ENCODE measurements around the gene CAMK2D. TPM values are rescaled to one million over a fixed set of nuclear protein-coding genes. Genes with fewer than 3 reads are reported as not detected.

CAMK2D gene
- total RNA-seq, 1 donor from 2014 or later: 19.7 TPM

DNA sequence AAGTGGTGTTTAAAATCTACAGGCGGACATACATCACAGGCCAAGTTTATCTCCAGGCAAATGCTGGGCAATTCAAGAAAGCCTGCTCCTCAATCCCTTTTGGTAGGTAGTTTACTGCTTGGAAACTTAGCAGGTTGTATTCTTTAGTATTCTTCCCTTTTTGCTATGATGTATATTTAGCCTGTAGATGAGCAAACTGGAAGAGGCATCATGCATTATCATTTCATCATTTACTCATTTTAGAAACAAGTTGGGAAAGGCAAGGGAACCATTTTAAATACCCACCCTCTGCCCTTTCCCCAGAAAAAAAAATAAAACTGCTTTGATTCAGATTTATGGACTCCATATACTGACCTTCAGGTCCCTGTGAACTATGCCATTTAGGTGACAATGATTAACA is 213.2 kb downstream of the CAMK2D start:
- TF ChIP-seq, protein P1, sequence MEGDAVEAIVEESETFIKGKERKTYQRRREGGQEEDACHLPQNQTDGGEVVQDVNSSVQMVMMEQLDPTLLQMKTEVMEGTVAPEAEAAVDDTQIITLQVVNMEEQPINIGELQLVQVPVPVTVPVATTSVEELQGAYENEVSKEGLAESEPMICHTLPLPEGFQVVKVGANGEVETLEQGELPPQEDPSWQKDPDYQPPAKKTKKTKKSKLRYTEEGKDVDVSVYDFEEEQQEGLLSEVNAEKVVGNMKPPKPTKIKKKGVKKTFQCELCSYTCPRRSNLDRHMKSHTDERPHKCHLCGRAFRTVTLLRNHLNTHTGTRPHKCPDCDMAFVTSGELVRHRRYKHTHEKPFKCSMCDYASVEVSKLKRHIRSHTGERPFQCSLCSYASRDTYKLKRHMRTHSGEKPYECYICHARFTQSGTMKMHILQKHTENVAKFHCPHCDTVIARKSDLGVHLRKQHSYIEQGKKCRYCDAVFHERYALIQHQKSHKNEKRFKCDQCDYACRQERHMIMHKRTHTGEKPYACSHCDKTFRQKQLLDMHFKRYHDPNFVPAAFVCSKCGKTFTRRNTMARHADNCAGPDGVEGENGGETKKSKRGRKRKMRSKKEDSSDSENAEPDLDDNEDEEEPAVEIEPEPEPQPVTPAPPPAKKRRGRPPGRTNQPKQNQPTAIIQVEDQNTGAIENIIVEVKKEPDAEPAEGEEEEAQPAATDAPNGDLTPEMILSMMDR (IDR thresholded peaks at IDR 0.05; ENCODE audit: unreplicated experiment): no peak
- Mint-ChIP-seq H3K4me3 (ENCODE audit: unreplicated experiment) (no peak overlapping the region), H3K36me3 (ENCODE audit: low read depth, unreplicated experiment) (no peaks in the 10 kb centered on the region), H3K9me3 (ENCODE audit: unreplicated experiment) (no peaks in the 10 kb centered on the region), H3K27ac (ENCODE audit: unreplicated experiment) (no peak overlapping the region), H3K4me1 (ENCODE audit: unreplicated experiment) (peaks cover 5% of the 10 kb centered on the region), H3K27me3 (ENCODE audit: unreplicated experiment) (peaks cover 2% of the 10 kb centered on the region)
- no peak for DNase-seq (ENCODE audit: low spot score)

DNA sequence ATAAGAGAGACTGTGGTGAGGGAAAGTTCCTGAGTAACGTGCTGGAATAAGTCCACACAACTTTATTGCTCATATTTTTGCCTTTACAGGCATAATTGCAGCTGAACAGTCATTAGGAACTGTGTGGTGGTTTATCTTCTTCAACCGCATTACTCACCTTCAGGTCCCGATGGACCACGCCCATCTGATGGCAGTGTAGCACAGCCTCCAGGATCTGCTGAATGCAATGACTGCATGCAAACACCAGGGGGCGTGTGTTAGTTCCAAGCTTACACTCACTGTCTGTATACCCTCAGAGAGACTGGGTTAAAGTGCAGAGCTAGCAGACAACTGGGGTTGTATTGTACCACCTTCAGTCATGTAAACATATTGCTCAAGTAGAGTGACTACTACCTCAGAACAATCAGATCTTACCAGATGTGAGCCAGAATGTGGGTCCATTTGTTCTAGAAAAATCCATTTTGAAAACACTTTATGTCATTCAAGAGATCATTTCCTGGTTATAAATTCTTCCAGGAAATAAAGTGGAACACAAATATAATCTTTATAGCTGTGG is 214.0 kb downstream of the CAMK2D start:
- Mint-ChIP-seq H3K36me3 (ENCODE audit: low read depth, unreplicated experiment) (no peaks in the 10 kb centered on the region), H3K4me1 (ENCODE audit: unreplicated experiment) (peaks cover 5% of the 10 kb centered on the region), H3K27me3 (ENCODE audit: unreplicated experiment) (peaks cover 2% of the 10 kb centered on the region), H3K4me3 (ENCODE audit: unreplicated experiment) (no peak overlapping the region), H3K27ac (ENCODE audit: unreplicated experiment) (peak overlapping the region; percentile 45), H3K9me3 (ENCODE audit: unreplicated experiment) (no peaks in the 10 kb centered on the region)
- TF ChIP-seq, protein P1 (IDR thresholded peaks at IDR 0.05; ENCODE audit: unreplicated experiment): peak; percentile 94
- DNase-seq (ENCODE audit: low spot score): peak; percentile 83

DNA sequence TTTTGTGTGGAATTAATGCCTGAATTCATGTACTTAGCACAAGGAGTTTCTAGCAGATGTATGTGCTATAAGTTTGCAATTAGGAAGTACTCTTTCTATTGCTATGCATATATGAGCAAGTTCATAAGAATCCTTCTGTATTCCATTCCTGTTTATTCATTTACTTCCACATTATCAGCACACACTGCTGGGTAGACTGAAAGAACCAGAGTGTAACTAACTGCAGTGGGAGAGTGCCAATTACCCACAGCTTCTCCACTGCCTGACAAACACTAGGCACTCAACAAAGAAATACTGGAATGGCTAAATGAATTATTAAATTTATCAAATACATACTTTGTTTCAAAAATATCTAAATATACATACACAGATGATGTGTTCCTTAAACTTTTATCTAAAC is 219.6 kb downstream of the CAMK2D start:
- no peaks in the 10 kb centered on the region for H3K36me3 Mint-ChIP-seq (ENCODE audit: low read depth, unreplicated experiment)
- no peak overlapping the region for H3K27ac Mint-ChIP-seq (ENCODE audit: unreplicated experiment)
- no peak overlapping the region for H3K4me3 Mint-ChIP-seq (ENCODE audit: unreplicated experiment)
- peaks cover 4% of the 10 kb centered on the region for H3K4me1 Mint-ChIP-seq (ENCODE audit: unreplicated experiment)
- no peak for DNase-seq (ENCODE audit: low spot score)
- TF ChIP-seq, protein P1 (IDR thresholded peaks at IDR 0.05; ENCODE audit: unreplicated experiment): no peak
- peaks cover 2% of the 10 kb centered on the region for H3K27me3 Mint-ChIP-seq (ENCODE audit: unreplicated experiment)
- H3K9me3 Mint-ChIP-seq (ENCODE audit: unreplicated experiment): no peaks in the 10 kb centered on the region

DNA sequence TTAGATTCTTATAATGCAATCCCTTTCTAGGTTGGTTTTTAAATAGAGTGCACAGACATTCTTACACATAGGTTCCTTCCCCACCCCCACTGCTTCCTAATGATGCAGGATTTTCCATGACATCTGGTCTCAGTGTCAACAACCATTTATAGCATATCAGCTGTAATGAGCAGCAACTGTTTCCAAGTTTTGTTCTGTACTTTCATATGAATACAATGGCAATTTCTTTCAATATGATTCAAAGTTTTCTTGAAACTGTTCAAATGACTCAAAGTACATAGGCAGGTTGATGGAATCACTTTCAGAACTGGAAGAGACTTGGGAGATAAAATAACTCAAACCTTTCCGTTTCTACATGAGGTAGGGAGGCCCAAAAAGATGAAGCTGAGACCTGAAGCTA is 220.7 kb downstream of the CAMK2D start:
- TF ChIP-seq, protein P1 (IDR thresholded peaks at IDR 0.05; ENCODE audit: unreplicated experiment): no peak
- Mint-ChIP-seq H3K27ac (ENCODE audit: unreplicated experiment) (no peak overlapping the region), H3K36me3 (ENCODE audit: low read depth, unreplicated experiment) (no peaks in the 10 kb centered on the region), H3K27me3 (ENCODE audit: unreplicated experiment) (peaks cover 2% of the 10 kb centered on the region), H3K4me1 (ENCODE audit: unreplicated experiment) (peaks cover 5% of the 10 kb centered on the region), H3K9me3 (ENCODE audit: unreplicated experiment) (no peaks in the 10 kb centered on the region), H3K4me3 (ENCODE audit: unreplicated experiment) (no peak overlapping the region)
- DNase-seq (ENCODE audit: low spot score): no peak

DNA sequence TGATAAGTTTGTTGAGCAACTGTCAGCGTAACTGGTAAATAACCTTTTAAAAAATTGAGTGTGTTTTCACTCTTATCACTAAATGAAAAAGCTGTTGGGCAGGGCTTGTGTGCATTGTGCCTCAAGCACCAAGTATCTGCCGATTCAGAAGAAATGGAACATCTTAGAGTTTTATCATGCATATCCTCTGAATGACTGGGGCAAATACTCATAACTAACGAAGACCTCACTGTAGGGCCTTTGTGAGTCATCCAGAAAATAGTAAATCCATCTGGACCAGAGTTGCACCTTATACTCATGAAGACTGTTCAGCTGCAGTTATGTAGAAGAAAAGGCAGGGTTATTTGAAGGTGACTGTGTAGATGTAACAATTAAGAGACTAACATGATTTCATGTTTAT is 222.1 kb downstream of the CAMK2D start:
- Mint-ChIP-seq H3K36me3 (ENCODE audit: low read depth, unreplicated experiment) (no peaks in the 10 kb centered on the region), H3K4me1 (ENCODE audit: unreplicated experiment) (peaks cover 10% of the 10 kb centered on the region), H3K4me3 (ENCODE audit: unreplicated experiment) (no peak overlapping the region), H3K9me3 (ENCODE audit: unreplicated experiment) (no peaks in the 10 kb centered on the region), H3K27ac (ENCODE audit: unreplicated experiment) (no peak overlapping the region), H3K27me3 (ENCODE audit: unreplicated experiment) (no peaks in the 10 kb centered on the region)
- DNase-seq (ENCODE audit: low spot score): no peak
- TF ChIP-seq, protein P1 (IDR thresholded peaks at IDR 0.05; ENCODE audit: unreplicated experiment): no peak

Measured in endothelial cell (in vitro differentiated cells).